ENCODE results near the gene SMC1B.

The SMC1B gene

GRCh38 chr22:45322873-45323525 lies 90.4 kb downstream of the SMC1B start:
- no peak for DNase-seq

- DNase-seq: no peak
Measured at GRCh38 chr22:45321827-45322226, 91.6 kb downstream of the SMC1B start.

GRCh38 chr22:45320357-45320976 lies 92.9 kb downstream of the SMC1B start:
- no peak for DNase-seq

- DNase-seq: no peak
Measured at GRCh38 chr22:45319324-45319685, 94.1 kb downstream of the SMC1B start.

- no peak for DNase-seq
Measured at GRCh38 chr22:45318558-45319323, 94.7 kb downstream of the SMC1B start.

GRCh38 chr22:45318168-45318557 lies 95.2 kb downstream of the SMC1B start:
- DNase-seq: peak in 46 of 56 donors; percentile 4 to 90 (median 50)

- peak in 23 of 56 donors; percentile 7 to 66 (median 36) for DNase-seq
Measured at GRCh38 chr22:45317551-45318167, 95.7 kb downstream of the SMC1B start.

GRCh38 chr22:45316796-45317526 lies 96.4 kb downstream of the SMC1B start:
- DNase-seq: no peak

- DNase-seq: no peak
Measured at GRCh38 chr22:45314786-45315185, 98.6 kb downstream of the SMC1B start.

- no peak for DNase-seq
Measured at GRCh38 chr22:45314054-45314721, 99.2 kb downstream of the SMC1B start.

- DNase-seq: no peak
Measured at GRCh38 chr22:45312856-45313255, 100.5 kb downstream of the SMC1B start.

GRCh38 chr22:45312415-45312814 lies 101.0 kb downstream of the SMC1B start:
- no peak for DNase-seq

GRCh38 chr22:45310977-45311531 lies 102.3 kb downstream of the SMC1B start:
- peak in 1 of 56 donors; percentile 2 for DNase-seq

- peak in 3 of 56 donors; percentile 22 to 51 (median 34) for DNase-seq
Measured at GRCh38 chr22:45310331-45310976, 102.9 kb downstream of the SMC1B start.

- DNase-seq: peak; percentile 50 to 98 (median 93)
Measured at GRCh38 chr22:45309422-45310227, 103.8 kb downstream of the SMC1B start, which contains the start of gene FAM118A. Gene FAM118A, plus strand, starts transcription at chr22:45309934. Its CDS starts 12,446 bp downstream, at chr22:45322380.

- peak in 8 of 56 donors; percentile 30 to 63 (median 50) for DNase-seq
Measured at GRCh38 chr22:45308957-45309421, 104.4 kb downstream of the SMC1B start.

GRCh38 chr22:45308391-45308956 lies 104.9 kb downstream of the SMC1B start:
- DNase-seq: no peak

GRCh38 chr22:45306139-45306538 lies 107.3 kb downstream of the SMC1B start:
- DNase-seq: no peak

All from nucleus accumbens (tissue), 56 donors.